HCT116 (cell line): ENCODE results near the gene LRRC14B. TPM values are rescaled to one million over a fixed set of nuclear protein-coding genes. Genes with fewer than 3 reads are reported as not detected.

Experiments used
- ATAC-seq: fragments of 200-7000 bp; cut with Tn5 transposase; 2 replicates; pipeline ENCODE4 v1.9.1; 2020; ENCODE audit warnings: mild to moderate bottlenecking, moderate library complexity
- BruUV-seq: library from RNA; stranded (reverse); fragments of 400-500 nt; replicated peaks from 2 replicates; lab custom pipeline; 2021; lab: Mats Ljungman, UMichigan
- CTCF ChIA-PET: fragments of 300-600 bp; sonication (Branson Sonifier 250); formaldehyde crosslinking; loops from one replicate; lab custom pipeline; 2021; ENCODE audit warnings: antibody characterized with exemption; lab: Charles Lee
- POLR2A ChIA-PET: fragments of 300-600, 350-600 bp; sonication (Branson Sonifier 250); formaldehyde crosslinking; loops from one replicate; lab custom pipeline; 2021; ENCODE audit warnings: antibody characterized with exemption; lab: Charles Lee
- RAD21 ChIA-PET, 2 experiments: fragments of 300-600 bp; sonication (Branson Sonifier 250); formaldehyde crosslinking; loops; one replicate each; lab custom pipeline; 2023; ENCODE audit warnings: low total read pairs in 2 of 2; ENCODE audit not compliant: uncharacterized antibody in 2 of 2, unreplicated experiment in 2 of 2, low non-redundant PET in 1 of 2; lab: Charles Lee
- DNase-seq: peaks from one replicate; pipeline ENCODE4 v3.0.0-alpha.2; 2010; ENCODE audit warnings: low read depth, low spot score
- H2AFZ ChIP-seq: fragments of 200-600 bp; shearing (Covaris generic), sonication (generic); 2 replicates; pipeline ENCODE4 v1.6.1; 2017; ENCODE audit warnings: low read depth, mixed run types, mixed read lengths, antibody characterized with exemption, low read length; ENCODE audit not compliant: poor library complexity, severe bottlenecking
- H3K27ac ChIP-seq: 2 replicates; pipeline ENCODE4 v1.5.1; 2012; ENCODE audit warnings: low read depth, low read length
- H3K27me3 ChIP-seq: fragments of 200-600 bp; sonication (generic); 2 replicates; pipeline ENCODE4 v1.6.1; 2016; ENCODE audit warnings: mixed run types, low read length, mixed read lengths; ENCODE audit not compliant: insufficient read depth
- H3K36me3 ChIP-seq, 2 experiments: fragments of 200-500 bp in 1 of 2; fragments of 200-600 bp in 1 of 2; sonication (Bioruptor generic) in 1 of 2; sonication (generic) in 1 of 2; 2 replicates each; pipeline versions ENCODE4 v1.5.1 to v1.6.1; 2014 to 2016; ENCODE audit warnings: low read length in 2 of 2, inconsistent platforms in 1 of 2, mixed read lengths in 1 of 2, mixed run types in 1 of 2; ENCODE audit not compliant: insufficient read depth in 2 of 2, control insufficient read depth in 1 of 2
- H3K4me1 ChIP-seq, 2 experiments: fragments of 200-600 bp in 1 of 2; sonication (generic) in 1 of 2; 2 replicates each; pipeline versions ENCODE4 v1.5.1 to v1.6.1; 2012 to 2017; ENCODE audit warnings: low read length in 2 of 2, inconsistent platforms in 1 of 2, mild to moderate bottlenecking in 1 of 2, mixed read lengths in 1 of 2, mixed run types in 1 of 2, moderate library complexity in 1 of 2; ENCODE audit not compliant: insufficient read depth in 2 of 2, control insufficient read depth in 1 of 2
- H3K4me2 ChIP-seq: fragments of 200-600 bp; sonication (generic); 2 replicates; pipeline ENCODE4 v1.6.1; 2017; ENCODE audit warnings: mixed run types, low read length, mixed read lengths
- H3K4me3 ChIP-seq, 2 experiments: fragments of 200-600 bp in 1 of 2; sonication (generic) in 1 of 2; replicated peaks in 1 of 2; 2 replicates each; pipeline ENCODE4 v1.5.1; 2011 to 2016; ENCODE audit warnings: low read length in 2 of 2, control low read depth in 1 of 2, low read depth in 1 of 2, mild to moderate bottlenecking in 1 of 2, mixed read lengths in 1 of 2, mixed run types in 1 of 2
- H3K79me2 ChIP-seq: fragments of 200-600 bp; sonication (generic); 2 replicates; pipeline ENCODE4 v1.6.1; 2017; ENCODE audit warnings: mild to moderate bottlenecking, mixed run types, low read length, moderate library complexity, mixed read lengths; ENCODE audit not compliant: insufficient read depth
- H3K9ac ChIP-seq: fragments of 200-600 bp; sonication (generic); 2 replicates; pipeline ENCODE4 v1.6.1; 2016; ENCODE audit warnings: low read length, mixed read lengths
- H3K9me2 ChIP-seq: fragments of 200-600 bp; sonication (generic), shearing (Covaris generic); 2 replicates; pipeline ENCODE4 v1.6.1; 2017; ENCODE audit warnings: mixed run types, mild to moderate bottlenecking, moderate library complexity; ENCODE audit not compliant: insufficient read depth
- H3K9me3 ChIP-seq, 2 experiments: fragments of 200-500 bp in 1 of 2; fragments of 200-600 bp in 1 of 2; sonication (Bioruptor generic) in 1 of 2; sonication (generic) in 1 of 2; 2 replicates each; pipeline ENCODE4 v1.6.1; 2014 to 2017; ENCODE audit warnings: low read length in 2 of 2, mixed read lengths in 2 of 2, inconsistent platforms in 1 of 2, low read depth in 1 of 2, mild to moderate bottlenecking in 1 of 2, mixed run types in 1 of 2, moderate library complexity in 1 of 2; ENCODE audit not compliant: control insufficient read depth in 1 of 2, insufficient read depth in 1 of 2
- H4K20me1 ChIP-seq: fragments of 200-600 bp; sonication (generic), shearing (Covaris generic); 2 replicates; pipeline ENCODE4 v1.6.1; 2017; ENCODE audit warnings: mixed run types, mild to moderate bottlenecking, moderate library complexity; ENCODE audit not compliant: insufficient read depth
- CBX3 ChIP-seq: IDR thresholded peaks from 2 replicates; pipeline ENCODE4 v1.6.1; 2012; ENCODE audit warnings: low read depth
- EZH2phosphoT487 ChIP-seq: fragments of 200-600 bp; IDR thresholded peaks from 2 replicates; pipeline ENCODE4 v1.6.1; 2018; ENCODE audit warnings: antibody characterized with exemption, borderline replicate concordance
- FOSL1 ChIP-seq: IDR thresholded peaks from 2 replicates; pipeline ENCODE4 v1.6.1; 2012; ENCODE audit warnings: low read depth
- POLR2A ChIP-seq: IDR thresholded peaks from 2 replicates; pipeline ENCODE4 v1.7.0; 2011; ENCODE audit warnings: borderline replicate concordance; ENCODE audit not compliant: insufficient read depth, insufficient read length; ENCODE audit errors: extremely low read depth
- POLR2AphosphoS5 ChIP-seq: IDR thresholded peaks from 2 replicates; pipeline ENCODE4 v1.6.1; 2011; ENCODE audit warnings: mild to moderate bottlenecking, low read depth, low read length, moderate library complexity
- RAD21 ChIP-seq: IDR thresholded peaks from 2 replicates; pipeline ENCODE4 v1.6.1; 2012; ENCODE audit warnings: low read depth, mild to moderate bottlenecking
- SRF ChIP-seq: IDR thresholded peaks from 2 replicates; pipeline ENCODE4 v1.6.1; 2012; ENCODE audit warnings: low read depth
- YY1 ChIP-seq: IDR thresholded peaks from 2 replicates; pipeline ENCODE4 v1.6.1; 2011; ENCODE audit warnings: low read length, low read depth, moderate library complexity, mild to moderate bottlenecking; ENCODE audit not compliant: insufficient replicate concordance; ENCODE audit errors: extremely low read depth
- intact Hi-C: fragments of 100-400 bp; cut with micrococcal nuclease; formaldehyde crosslinking; loops from 2 replicates; pipeline ENCODE4 v1.10.0; 2022
- total RNA-seq: library from RNA; stranded (reverse); gene quantifications from one replicate; pipeline ENCODE4 v1.2.1, GENCODE V29; 2021; ENCODE audit not compliant: unreplicated experiment
- TF ChIP-seq, protein P1 (sequence below): IDR thresholded peaks from 2 replicates; pipeline ENCODE4 v1.6.1; 2012
- TF ChIP-seq, protein P2 (sequence below): IDR thresholded peaks from 2 replicates; pipeline ENCODE4 v1.6.1; 2011; ENCODE audit warnings: mild to moderate bottlenecking, low read length, moderate library complexity; ENCODE audit not compliant: insufficient replicate concordance; ENCODE audit errors: extremely low read depth
- TF ChIP-seq, protein P3 (sequence below): IDR thresholded peaks from 2 replicates; pipeline ENCODE4 v1.6.1; 2012
- TF ChIP-seq, protein P4 (sequence below): IDR thresholded peaks from 2 replicates; pipeline ENCODE4 v1.6.1; 2012; ENCODE audit warnings: low read depth

The LRRC14B gene
- total RNA-seq, 1 experiment from 2014 or later: not detected

DNA sequence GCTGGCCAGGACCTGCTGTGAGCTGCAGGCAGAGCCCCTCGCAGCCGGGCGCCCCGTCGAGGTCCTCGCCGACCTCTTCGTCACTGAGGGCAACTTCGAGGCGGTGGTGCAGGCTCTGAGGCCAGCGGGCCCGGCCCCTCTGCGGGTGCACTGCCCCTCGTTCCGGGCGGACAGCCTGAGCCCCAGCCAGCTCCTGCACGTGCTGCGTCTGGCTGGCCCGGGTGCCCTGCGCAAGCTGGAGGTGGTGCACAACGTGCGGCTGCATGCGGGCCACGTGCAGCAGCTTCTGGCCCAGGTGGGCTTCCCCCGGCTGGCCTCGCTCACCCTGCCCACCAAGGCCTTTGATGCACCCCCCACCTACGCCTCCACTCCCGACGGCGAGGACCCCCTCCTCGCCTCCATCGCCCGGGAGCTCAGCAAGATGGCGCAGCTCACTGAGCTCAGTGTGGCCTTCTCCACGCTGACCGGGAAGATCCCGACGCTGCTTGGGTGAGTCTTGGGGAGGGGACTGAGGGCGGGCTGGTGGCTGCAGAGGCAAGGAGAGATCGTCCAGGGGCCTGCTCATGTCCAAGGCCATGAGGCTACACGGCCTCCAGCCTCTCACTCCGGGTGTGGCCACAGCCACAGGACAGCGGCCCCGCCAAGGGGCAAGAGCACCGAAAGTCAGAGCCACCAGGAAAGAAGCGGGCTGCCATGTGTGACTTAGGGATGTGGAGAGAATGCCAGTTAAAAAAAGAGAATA, 825 bp downstream of the LRRC14B start:
- Histone ChIP-seq H3K4me1 (peaks cover 5 to 10% of the 10 kb centered on the region in 2 experiments), H3K27me3 (no peaks in the 10 kb centered on the region)
- TF ChIP-seq CBX3: no peak
- TF ChIP-seq SRF: no peak
- TF ChIP-seq POLR2A: no peak
- TF ChIP-seq, protein P1, sequence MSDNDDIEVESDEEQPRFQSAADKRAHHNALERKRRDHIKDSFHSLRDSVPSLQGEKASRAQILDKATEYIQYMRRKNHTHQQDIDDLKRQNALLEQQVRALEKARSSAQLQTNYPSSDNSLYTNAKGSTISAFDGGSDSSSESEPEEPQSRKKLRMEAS: no peak
- TF ChIP-seq POLR2AphosphoS5: no peak
- TF ChIP-seq, protein P2, sequence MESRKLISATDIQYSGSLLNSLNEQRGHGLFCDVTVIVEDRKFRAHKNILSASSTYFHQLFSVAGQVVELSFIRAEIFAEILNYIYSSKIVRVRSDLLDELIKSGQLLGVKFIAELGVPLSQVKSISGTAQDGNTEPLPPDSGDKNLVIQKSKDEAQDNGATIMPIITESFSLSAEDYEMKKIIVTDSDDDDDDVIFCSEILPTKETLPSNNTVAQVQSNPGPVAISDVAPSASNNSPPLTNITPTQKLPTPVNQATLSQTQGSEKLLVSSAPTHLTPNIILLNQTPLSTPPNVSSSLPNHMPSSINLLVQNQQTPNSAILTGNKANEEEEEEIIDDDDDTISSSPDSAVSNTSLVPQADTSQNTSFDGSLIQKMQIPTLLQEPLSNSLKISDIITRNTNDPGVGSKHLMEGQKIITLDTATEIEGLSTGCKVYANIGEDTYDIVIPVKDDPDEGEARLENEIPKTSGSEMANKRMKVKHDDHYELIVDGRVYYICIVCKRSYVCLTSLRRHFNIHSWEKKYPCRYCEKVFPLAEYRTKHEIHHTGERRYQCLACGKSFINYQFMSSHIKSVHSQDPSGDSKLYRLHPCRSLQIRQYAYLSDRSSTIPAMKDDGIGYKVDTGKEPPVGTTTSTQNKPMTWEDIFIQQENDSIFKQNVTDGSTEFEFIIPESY: no peak
- TF ChIP-seq RAD21: no peak
- TF ChIP-seq FOSL1: no peak
- no peak for TF ChIP-seq YY1
- no peak for TF ChIP-seq EZH2phosphoT487
- TF ChIP-seq, protein P3, sequence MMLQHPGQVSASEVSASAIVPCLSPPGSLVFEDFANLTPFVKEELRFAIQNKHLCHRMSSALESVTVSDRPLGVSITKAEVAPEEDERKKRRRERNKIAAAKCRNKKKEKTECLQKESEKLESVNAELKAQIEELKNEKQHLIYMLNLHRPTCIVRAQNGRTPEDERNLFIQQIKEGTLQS: no peak
- TF ChIP-seq, protein P4, sequence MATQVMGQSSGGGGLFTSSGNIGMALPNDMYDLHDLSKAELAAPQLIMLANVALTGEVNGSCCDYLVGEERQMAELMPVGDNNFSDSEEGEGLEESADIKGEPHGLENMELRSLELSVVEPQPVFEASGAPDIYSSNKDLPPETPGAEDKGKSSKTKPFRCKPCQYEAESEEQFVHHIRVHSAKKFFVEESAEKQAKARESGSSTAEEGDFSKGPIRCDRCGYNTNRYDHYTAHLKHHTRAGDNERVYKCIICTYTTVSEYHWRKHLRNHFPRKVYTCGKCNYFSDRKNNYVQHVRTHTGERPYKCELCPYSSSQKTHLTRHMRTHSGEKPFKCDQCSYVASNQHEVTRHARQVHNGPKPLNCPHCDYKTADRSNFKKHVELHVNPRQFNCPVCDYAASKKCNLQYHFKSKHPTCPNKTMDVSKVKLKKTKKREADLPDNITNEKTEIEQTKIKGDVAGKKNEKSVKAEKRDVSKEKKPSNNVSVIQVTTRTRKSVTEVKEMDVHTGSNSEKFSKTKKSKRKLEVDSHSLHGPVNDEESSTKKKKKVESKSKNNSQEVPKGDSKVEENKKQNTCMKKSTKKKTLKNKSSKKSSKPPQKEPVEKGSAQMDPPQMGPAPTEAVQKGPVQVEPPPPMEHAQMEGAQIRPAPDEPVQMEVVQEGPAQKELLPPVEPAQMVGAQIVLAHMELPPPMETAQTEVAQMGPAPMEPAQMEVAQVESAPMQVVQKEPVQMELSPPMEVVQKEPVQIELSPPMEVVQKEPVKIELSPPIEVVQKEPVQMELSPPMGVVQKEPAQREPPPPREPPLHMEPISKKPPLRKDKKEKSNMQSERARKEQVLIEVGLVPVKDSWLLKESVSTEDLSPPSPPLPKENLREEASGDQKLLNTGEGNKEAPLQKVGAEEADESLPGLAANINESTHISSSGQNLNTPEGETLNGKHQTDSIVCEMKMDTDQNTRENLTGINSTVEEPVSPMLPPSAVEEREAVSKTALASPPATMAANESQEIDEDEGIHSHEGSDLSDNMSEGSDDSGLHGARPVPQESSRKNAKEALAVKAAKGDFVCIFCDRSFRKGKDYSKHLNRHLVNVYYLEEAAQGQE: no peak
- TF ChIP-seq, all 23 proteins: peak for 0
- H3K79me2 ChIP-seq: no peaks in the 10 kb centered on the region
- BruUV-seq: no TSS peak
- H3K4me2 ChIP-seq: no peak overlapping the region
- DNase-seq: no peak
- H3K27ac ChIP-seq: no peak overlapping the region
- no peaks in the 10 kb centered on the region for H3K36me3 ChIP-seq
- CTCF ChIA-PET: no interaction called here
- H3K9ac ChIP-seq: no peak overlapping the region
- ATAC-seq: no peak
- no peak overlapping the region for H2AFZ ChIP-seq
- no peak overlapping the region for H3K4me3 ChIP-seq
- RAD21 ChIA-PET: no interaction called here
- no peaks in the 10 kb centered on the region for H3K9me3 ChIP-seq
- no peaks in the 10 kb centered on the region for H3K9me2 ChIP-seq
- no peaks in the 10 kb centered on the region for H4K20me1 ChIP-seq
- intact Hi-C loops: no loop called here
- POLR2A ChIA-PET: no interaction called here
